GM19238 (cell line): ENCODE results near the gene PGLYRP3.

Experiments used
- DNase-seq: peaks from one replicate; pipeline ENCODE4 v3.0.0; 2011; ENCODE audit warnings: low spot score; ENCODE audit not compliant: insufficient read length

The PGLYRP3 gene, protein sequence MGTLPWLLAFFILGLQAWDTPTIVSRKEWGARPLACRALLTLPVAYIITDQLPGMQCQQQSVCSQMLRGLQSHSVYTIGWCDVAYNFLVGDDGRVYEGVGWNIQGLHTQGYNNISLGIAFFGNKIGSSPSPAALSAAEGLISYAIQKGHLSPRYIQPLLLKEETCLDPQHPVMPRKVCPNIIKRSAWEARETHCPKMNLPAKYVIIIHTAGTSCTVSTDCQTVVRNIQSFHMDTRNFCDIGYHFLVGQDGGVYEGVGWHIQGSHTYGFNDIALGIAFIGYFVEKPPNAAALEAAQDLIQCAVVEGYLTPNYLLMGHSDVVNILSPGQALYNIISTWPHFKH

DNA sequence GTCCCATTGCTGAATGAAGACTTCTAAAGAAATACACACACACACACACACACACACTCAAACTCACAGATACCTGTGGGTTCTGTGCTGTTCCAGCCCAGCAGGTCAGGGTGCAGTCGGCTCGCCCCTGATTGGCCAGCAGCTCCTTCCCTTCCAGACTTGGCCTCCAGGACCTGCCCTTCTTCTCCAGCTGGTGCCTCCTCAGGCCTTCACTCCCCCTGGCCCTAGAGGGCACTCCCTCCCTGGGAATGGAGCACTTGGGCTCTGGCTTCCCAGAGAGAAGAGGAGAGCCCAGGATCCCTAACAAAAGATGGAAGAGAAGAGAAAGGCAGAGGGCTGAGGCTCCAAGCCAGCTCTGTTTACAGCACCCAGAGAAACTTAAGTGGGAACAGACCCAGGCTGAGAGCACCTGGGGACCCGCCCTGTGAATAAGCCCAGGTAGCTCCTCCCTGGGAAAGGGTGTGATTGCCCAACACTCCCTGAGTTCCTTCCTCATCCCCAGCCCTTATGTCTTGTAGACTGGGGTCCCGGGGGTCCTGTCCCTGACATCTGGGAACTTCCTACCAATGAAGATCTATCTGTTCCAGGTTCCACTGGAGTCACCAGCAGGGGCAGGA is at the start of gene PGLYRP3:
TSS of gene PGLYRP3 (minus strand) at position 383 of the 617 bp plus-strand sequence. CDS start 2,287 bp downstream, outside the sequence.
- DNase-seq: no peak

DNA sequence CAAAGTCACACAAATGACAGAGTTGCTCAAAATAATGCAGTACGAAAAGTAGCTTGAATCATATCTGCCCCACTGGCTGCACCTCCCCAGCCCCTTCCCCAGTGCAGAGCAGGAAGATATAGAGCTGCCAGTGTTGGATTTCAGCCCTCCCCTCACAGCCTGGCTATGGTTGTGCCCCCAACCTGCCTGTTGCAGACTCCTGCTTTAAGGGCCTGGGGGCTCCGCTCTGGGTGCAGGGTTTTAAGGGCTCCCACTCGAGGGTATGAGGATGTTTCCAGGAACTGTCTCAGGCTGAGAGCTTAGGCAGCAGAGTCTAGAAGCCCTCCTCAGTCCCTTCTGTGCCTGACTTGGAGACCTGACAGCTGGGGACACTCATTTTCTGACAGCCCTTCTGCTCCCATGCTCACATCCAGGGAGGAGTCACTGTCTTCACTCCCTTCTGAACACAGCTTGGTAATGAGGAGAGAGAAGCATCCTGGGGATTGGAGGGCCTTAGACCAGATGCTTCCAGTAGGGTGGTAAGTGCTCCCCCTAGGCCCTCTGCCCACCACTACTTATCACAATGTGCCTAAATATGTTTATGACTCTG is 49.5 kb upstream of the PGLYRP3 start:
- no peak for DNase-seq

DNA sequence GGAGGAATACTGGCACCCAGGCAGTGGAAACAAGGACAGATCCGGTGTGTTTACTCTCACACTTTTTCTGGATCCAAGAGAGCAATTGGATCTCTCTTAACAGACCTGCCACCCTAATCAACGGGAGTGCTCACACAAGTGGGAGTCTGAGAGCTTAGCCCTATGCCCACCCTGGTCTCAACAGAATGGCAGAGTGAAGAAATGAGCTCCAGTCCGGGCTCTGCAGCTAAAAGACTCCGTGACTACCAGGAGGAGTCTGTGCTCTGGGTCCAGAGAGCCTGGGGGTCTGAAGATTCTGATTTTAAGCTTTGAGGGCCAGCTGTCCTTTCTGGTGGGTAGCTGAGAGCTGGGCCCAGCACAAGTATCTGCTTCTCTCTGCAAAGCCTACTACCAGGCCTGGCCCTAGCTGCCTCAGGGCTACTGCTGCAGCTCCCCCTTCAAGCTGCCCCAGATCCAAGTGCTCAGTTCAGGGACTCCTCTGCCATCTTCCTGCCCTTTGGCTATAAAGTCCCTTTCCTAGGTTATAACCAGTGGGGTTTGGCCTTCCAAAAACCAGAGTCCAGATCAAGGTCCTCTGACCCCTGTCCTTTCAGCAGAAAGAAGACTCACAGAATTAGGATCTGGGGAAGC is 48.8 kb upstream of the PGLYRP3 start:
- DNase-seq: no peak

DNA sequence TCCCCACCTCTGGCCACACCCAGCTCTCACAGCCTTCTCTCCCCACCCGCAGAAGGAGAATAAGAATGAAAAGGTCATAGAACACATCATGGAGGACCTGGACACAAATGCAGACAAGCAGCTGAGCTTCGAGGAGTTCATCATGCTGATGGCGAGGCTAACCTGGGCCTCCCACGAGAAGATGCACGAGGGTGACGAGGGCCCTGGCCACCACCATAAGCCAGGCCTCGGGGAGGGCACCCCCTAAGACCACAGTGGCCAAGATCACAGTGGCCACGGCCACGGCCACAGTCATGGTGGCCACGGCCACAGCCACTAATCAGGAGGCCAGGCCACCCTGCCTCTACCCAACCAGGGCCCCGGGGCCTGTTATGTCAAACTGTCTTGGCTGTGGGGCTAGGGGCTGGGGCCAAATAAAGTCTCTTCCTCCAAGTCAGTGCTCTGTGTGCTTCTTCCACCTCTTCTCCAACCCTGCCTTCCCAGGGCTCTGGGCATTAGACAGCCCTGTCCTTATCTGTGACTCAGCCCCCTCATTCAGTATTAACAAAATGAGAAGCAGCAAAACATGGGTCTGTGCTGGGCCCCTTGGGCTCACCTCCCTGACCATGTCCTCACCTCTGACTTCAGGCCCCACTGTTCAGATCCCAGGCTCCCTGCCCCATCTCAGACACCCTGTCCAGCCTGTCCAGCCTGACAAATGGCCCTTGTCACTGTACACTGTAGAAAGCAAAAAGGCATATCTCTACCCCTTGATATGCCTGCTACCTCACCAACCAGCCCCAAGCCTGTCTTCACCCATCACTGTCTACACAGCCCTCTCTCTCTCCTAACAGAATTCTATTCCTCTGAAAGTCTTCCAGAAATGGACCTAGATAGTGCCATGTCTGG is 48.1 kb upstream of the PGLYRP3 start:
- DNase-seq: no peak

DNA sequence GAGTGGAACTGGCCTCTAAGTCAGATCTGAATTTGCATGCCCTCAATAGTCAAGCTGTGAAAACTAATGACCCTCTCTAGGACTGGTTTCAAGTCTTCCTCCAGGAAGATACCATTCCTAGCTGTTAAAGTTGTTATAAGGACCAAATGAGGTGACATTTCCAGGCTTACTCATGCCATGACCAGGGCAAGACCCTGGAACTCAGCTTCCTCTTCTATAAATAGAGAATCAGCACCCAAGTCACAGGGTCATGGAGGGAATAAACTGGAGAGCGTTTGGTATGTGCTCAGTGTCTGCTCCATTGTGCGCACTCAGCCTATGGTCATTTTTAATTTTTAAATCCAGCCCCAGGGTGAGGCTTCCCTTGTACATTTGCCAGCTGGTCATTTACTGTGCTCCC is 47.4 kb upstream of the PGLYRP3 start:
- no peak for DNase-seq

DNA sequence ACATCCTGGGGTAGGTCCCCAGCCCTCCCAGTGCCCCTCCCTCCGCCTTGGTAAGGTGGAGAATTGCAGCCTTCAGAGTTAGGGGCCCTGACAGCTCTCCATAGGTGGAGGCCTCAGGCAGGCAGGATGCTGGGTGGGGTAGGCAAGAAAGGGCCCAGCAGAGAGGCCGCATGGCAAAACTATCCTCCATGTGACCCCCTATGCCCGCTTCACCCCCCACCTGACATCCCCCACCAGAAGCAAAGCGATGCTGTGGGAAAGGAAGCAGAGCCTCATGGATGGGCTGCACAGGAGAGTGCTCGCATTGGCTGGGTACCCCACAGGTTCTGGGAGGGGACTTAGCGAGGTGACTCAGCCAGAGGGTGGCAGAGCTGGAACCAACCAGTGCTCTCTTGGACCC is 46.5 kb upstream of the PGLYRP3 start:
- DNase-seq: no peak

DNA sequence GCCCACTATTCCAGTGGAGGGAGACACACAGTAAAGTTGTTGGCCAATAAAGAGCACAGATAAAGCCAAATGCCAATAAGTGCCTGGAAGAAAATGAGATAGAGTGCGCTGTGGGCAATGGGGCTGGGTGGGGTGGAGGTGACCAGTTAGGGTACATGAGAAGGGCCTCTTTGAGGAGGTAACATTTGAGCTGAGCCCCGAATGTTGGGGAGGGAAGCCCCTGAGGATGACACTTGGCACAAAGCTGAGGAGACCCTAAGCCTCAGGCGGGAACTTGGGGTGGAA is 45.9 kb upstream of the PGLYRP3 start:
- no peak for DNase-seq

DNA sequence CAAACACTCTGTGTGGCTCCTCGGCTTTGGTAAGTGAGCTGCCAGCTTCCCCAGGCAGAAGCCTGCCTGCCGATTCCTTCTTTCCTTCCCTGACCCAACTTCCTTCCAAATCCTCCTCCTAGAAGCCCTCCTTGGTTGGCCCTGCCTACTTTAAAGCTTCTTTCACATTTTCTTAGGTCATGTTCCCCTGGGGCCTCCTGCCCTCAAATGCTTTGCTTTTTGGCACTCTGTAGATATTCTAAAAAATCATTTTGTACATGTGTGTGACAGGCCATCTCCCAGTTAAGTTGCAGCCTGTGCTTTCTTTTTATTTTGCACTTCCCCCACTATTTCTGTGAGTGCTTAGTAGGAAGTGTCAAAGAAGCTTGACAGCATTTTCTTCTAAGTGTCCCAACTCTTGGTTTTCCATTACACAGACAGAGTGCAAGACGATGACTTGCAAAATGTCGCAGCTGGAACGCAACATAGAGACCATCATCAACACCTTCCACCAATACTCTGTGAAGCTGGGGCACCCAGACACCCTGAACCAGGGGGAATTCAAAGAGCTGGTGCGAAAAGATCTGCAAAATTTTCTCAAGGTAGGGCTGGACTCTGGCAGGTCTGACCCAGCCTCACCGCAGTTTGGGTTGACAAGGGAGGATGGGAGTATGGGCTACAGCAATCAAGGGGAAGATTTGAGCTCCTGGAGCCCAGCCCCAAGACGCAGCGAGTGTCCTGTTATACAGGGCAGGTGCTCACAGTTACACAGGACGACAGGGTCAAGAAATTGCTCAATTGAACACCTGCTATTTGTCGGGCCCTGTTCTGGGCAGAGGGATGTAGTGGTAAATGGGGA is 45.3 kb upstream of the PGLYRP3 start, which contains the start of gene S100A9:
TSS of gene S100A9 (plus strand) at position 2 of the 838 bp plus-strand sequence. CDS start at position 432, 430 bp downstream.
- DNase-seq: no peak

DNA sequence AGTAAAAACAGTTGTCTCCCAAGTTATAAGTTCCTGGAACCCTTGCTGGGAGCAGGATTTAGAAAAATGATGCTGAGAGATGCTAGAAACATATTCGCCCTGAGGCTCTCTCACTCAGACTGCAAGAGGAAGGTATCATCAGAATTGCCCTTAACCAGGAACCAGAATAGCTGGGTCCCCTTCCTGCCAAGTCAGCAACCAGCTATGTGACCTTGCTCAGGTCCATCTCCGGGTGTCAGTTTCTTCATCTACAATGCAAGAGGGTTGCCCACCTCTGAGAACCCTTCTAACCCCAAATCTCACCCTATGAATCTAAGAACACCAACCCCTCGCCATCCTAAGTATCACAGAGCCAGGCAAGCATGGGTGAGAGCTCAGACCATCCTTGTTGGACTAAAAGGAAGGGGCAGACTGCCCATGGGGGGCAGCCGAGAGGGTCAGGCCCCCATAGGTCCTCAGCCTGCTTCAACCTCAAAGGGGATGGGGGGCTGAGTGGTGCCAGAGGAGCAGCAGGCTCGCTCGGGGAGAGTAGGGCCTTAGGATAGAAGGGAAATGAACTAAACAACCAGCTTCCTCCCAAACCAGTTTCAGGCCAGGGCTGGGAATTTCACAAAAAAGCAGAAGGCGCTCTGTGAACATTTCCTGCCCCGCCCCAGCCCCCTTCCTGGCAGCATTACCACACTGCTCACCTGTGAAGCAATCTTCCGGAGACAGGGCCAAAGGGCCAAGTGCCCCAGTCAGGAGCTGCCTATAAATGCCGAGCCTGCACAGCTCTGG is 44.5 kb upstream of the PGLYRP3 start:
- DNase-seq: no peak

DNA sequence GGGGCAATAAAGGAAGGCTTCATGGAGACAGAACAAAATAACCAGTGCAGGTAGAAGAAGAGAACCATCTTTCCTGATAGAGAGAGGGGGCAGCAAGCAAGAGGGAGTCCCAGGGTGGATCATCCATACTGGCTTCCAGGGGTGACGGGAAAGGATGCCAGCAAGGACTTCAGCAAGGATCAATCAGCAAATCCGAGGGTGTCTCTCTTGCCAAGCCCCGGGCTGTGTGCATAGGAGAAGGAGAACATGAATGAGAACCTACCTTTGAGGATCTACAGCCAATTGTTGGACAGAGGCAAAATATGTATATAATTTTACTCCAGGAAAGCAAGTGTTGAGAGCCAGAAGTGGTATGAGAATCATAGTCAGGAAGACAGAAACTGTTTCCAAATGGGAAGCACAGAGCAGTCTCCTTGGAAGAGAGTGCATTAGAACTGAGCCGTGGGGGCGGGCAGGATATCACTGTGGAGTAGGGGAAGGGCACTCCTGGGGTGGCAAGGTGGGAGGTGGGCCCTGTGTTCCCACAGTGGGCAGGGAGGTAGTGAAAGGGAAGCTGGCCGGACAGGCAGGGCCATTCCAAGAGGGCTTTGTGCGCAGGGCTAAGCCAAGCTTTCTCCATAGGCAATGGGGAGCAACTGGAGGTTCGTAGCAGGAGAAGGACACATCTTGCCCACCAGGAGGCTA is 43.8 kb upstream of the PGLYRP3 start:
- no peak for DNase-seq

DNA sequence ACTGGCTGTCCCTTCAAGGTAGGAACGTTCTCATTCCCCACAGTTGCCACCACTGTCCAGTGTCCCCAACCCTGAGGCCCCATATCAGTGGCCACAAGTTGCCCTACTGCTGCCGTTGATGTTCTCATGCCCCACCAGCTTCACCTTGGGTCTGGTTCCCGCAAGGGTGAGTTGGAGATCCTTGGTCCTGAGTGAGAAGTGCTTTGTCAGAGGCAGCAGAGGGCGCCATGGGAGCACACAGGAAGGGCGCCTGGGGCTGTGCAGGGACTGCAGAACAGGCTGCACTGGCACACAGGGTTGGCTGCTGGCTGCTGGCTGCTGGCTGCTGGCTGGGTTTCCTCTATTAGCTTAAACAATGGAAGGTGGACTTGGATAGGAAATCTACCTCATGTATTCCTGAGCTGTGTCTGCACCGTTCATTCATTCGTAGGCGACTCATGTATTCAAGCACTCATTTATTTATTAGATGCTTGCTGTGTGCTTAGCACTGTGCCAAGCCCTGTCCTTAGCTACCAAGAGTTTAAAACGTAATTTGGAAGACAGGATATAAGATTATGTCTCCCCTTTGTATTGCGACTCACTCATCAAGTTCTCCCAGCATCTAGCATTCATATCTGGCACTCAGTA is 42.8 kb upstream of the PGLYRP3 start:
- peak; percentile 43 for DNase-seq

DNA sequence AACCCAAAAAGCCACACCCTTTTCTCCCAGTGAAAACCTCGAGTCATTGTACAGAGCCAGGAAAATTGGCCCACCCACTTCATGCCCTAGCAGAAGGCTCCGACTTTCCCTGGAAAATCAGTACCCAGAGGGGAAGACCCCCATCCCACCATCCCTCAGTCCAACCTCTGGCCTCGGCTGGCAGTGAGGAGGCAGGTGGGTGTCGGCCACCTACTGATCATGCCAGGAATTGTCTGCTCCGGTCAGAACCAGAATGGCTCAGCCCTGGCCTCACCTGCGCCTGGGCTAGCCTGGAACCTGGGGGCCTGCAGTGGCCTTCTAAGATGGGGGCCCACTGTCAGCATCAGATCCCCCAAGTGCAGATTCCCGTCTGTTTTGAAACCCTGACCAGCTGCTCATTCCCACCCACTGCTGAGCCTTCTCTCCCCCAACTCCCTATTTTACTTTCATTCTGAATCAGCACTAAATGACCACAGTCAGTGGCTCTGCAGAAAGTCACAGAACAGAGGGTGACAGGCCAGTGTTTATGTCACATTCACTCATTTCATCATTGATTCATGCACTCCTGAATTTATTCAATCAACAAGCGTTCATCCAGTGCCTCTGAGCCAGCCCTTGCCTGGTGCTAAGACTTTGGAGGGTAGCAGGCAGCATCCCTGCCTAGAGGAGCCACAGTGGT is 41.9 kb upstream of the PGLYRP3 start:
- DNase-seq: no peak

DNA sequence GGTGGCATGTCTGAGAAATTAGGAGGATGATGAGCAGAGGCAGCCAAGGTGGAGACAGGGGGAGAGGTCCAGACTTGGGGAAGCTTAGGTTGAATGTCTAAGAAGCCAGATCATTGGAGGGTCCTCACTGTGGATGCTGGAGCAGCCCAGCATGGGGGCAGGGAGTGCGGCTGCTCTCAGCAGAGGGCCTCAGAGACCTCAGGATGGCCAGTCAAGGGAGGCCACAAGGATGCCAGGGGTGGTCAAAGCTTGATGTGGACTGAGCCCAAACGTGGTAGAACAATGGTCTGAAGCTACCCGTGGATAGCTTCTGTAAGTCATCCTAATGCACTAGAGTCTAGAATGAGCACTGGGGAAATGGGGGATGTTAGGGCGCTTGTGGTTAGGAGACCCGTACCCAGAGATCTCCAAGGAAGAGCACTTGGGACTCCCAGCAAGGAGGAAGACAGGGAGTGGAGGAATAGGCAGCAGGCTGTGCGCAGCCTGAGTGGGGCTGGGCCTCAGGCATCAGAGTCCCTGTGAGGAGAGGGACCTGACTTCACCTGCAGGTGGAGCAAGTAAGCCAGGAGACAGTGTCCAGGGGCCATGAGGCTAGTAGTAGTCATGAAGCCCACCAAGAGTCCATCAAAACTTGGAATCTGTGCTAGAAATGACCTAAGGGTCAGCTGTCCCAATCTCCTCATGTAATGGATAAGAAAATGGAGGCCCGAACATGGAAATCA is 40.6 kb upstream of the PGLYRP3 start:
- DNase-seq: peak; percentile 33

DNA sequence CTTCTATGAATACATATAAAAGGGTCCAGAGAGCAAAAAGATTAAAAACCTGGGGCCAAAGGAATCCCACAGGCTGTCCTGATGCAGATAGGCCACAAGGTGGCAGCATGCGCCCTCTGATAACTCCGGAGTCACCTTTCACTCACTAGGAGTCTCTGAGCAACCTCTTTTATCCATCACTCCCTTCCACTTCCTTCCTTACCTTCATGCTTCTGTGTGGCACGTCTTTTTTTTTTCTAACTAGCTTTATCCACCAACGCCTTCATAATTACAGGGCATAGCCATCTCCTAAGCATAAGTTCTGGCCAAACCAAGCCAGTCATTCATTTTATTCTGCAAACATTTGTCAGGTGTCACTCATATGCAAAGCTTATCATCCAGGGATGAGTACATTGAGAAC is 39.8 kb upstream of the PGLYRP3 start:
- peak; percentile 50 for DNase-seq

DNA sequence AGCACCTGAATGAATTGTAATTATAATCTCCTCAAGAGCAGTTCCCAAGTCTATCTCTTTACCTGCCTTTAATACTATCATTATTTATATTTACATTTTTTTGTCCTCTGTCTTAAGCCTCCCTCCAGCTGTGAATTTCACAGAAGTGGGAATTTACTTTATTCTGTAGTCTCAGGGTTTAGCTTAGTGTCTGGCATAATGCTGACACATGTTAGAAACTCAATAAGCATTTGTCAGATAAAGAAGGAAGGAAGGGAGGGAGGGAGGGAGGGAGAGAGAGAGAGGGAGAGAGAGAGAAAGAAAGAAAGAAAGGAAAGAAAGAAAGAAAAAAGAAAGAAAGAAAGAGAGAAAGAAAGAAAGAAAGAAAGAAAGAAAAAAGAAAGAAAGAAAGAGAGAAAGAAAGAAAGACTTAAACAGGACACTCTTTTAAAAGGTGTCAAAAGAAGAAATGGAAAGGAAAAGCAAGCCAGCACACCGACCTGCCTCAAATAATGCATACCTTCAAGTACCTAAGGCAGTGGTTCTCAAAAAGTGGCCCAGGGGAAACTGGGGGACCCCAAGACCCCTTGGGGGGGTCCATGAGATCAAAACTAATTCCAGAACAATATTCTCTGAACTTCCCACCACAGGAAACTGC is 37.7 kb upstream of the PGLYRP3 start:
- no peak for DNase-seq

DNA sequence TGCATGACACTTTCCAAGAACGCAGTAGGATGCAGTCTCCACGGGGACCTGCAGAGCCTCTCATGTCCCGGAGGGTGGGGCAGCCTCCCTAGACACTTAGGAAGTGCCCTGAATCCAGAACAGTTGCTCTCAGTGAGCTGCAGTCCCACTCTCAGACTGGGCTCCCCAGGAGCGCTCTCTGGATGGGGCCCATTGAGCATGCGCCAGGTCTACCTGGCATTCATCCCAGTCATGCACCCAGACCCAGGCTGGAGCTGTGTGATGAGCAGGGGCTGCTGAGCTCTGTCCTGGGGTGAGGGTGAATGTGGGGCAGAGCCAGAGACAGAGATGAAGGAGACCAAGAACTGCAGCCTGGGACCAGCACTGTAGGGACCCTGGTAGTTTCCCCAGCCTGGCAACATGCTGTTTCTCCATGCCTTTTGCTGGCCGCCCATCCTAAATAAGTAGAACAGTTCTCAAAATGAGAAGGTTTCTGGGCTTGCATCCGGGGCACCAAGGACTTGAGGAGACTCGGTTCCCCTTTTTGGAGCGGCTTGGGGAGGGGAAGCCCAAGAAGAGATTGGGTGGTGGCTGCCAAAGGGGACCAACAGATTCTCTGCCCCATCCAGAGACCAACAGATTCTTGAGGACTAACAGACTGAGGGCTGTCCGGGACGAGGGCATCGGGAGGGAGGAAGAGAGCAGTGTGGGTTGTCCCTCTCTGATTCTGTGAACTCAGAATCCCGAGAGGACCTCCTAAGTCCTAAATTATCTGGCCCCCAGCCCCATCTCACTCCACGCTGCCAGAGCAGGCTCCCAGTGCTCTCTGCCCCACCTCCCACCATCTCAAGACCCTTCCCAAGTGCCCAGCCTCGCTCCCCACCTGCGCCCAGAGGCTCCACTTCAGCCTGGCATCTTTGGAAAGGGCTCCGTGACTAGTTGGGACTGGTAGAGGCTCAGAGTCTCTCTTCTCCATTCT is 36.9 kb upstream of the PGLYRP3 start:
- DNase-seq: no peak
